GM12878 (cell line): Measurements from ENCODE around the gene ABHD11.

Experiments
- ATF3 ChIP-seq: IDR thresholded peaks from 2 replicates; pipeline ENCODE4 v1.6.1; 2011; ENCODE audit warnings: low read depth, mild to moderate bottlenecking, low read length, moderate library complexity, borderline replicate concordance; ENCODE audit errors: extremely low read depth
- CEBPB ChIP-seq, 2 experiments: fragments of 150-350 bp in 1 of 2; IDR thresholded peaks; 2 replicates each; pipeline ENCODE4 v1.6.1; 2012 to 2014; ENCODE audit warnings: low read depth in 2 of 2, low read length in 2 of 2, borderline replicate concordance in 1 of 2, inconsistent platforms in 1 of 2
- CTCF ChIP-seq, 3 experiments: IDR thresholded peaks in 2 of 3; conservative IDR thresholded peaks in 1 of 3; 2 replicates each; pipeline ENCODE4 v1.5.1; 2011; ENCODE audit warnings: low read depth in 3 of 3, low read length in 3 of 3, mild to moderate bottlenecking in 3 of 3, control low read depth in 2 of 3, moderate library complexity in 2 of 3, inconsistent platforms in 1 of 3, mixed read lengths in 1 of 3; ENCODE audit not compliant: control insufficient read depth in 2 of 3, insufficient read depth in 1 of 3; ENCODE audit errors: extremely low read depth in 1 of 3
- EZH2 ChIP-seq: IDR thresholded peaks from 2 replicates; pipeline ENCODE4 v1.6.1; 2012; ENCODE audit warnings: low read depth, mild to moderate bottlenecking, control low read depth, inconsistent platforms, low read length, borderline replicate concordance; ENCODE audit not compliant: control insufficient read depth
- HCFC1 ChIP-seq: fragments of 150-350 bp; IDR thresholded peaks from 2 replicates; pipeline ENCODE4 v1.6.1; 2014; ENCODE audit warnings: low read length
- JUNB ChIP-seq: IDR thresholded peaks from 2 replicates; pipeline ENCODE4 v1.6.1; 2016; ENCODE audit warnings: antibody characterized with exemption, mild to moderate bottlenecking
- MEF2A ChIP-seq: IDR thresholded peaks from 2 replicates; pipeline ENCODE4 v1.6.1; 2011; ENCODE audit warnings: low read depth, mild to moderate bottlenecking, low read length, moderate library complexity; ENCODE audit not compliant: insufficient read depth
- POLR2AphosphoS5 ChIP-seq: IDR thresholded peaks from 2 replicates; pipeline ENCODE4 v1.6.1; 2011; ENCODE audit warnings: mild to moderate bottlenecking, low read length, inconsistent platforms
- RFX5 ChIP-seq: IDR thresholded peaks from 2 replicates; pipeline ENCODE4 v1.6.1; 2011; ENCODE audit warnings: low read depth, low read length, improper control_type of control experiment
- SIN3A ChIP-seq: IDR thresholded peaks from 2 replicates; pipeline ENCODE4 v1.6.1; 2012; ENCODE audit warnings: low read depth, low read length, improper control_type of control experiment
- SKIL ChIP-seq: fragments of 450-650 bp; IDR thresholded peaks from 2 replicates; pipeline ENCODE4 v1.6.1; 2017; ENCODE audit warnings: mild to moderate bottlenecking, low read depth, inconsistent platforms; ENCODE audit not compliant: poor library complexity, severe bottlenecking
- ZNF24 ChIP-seq: fragments of 450-650 bp; IDR thresholded peaks from 2 replicates; pipeline ENCODE4 v1.6.1; 2017; ENCODE audit warnings: antibody characterized with exemption, mild to moderate bottlenecking
- ZNF274 ChIP-seq: IDR thresholded peaks from one replicate; pipeline ENCODE4 v1.8.0; 2011; ENCODE audit not compliant: insufficient read length, insufficient read depth

GRCh38 chr7:73761854-73762658 lies 23.5 kb upstream of the ABHD11 start:
- TF ChIP-seq ATF3 (no peak), RFX5 (no peak), SIN3A (no peak), CTCF (IDR thresholded peaks at IDR 0.05 in 2 of 3, conservative IDR thresholded peaks at IDR 0.05 in 1 of 3; ENCODE audit: control insufficient read depth in 2 of 3, extremely low read depth in 1 of 3, insufficient read depth in 1 of 3, low read depth in 3 of 3, low read length in 3 of 3) (no peak), HCFC1 (no peak), JUNB (no peak), POLR2AphosphoS5 (no peak), CEBPB (IDR thresholded peaks at IDR 0.05; ENCODE audit: borderline replicate concordance in 1 of 2, low read depth in 2 of 2, low read length in 2 of 2) (no peak), MEF2A (no peak), SKIL (no peak), EZH2 (no peak), ZNF274 (no peak), ZNF24 (no peak)
